Neural progenitor cell (in vitro differentiated cells): ENCODE data around the gene ORM1.

Experiments
- CTCF ChIP-seq: fragments of 200-600 bp; sonication (generic); IDR thresholded peaks from 2 replicates; pipeline ENCODE4 v1.5.1; 2017; ENCODE audit warnings: antibody characterized with exemption, mild to moderate bottlenecking
- EZH2 ChIP-seq: fragments of 200-600 bp; sonication (generic); IDR thresholded peaks from 2 replicates; pipeline ENCODE4 v1.6.1; 2017; ENCODE audit warnings: antibody characterized with exemption, mild to moderate bottlenecking, moderate library complexity
- EZH2phosphoT487 ChIP-seq: fragments of 200-600 bp; sonication (generic); IDR thresholded peaks from 2 replicates; pipeline ENCODE4 v1.6.1; 2017; ENCODE audit warnings: antibody characterized with exemption

- TF ChIP-seq CTCF (no peak), EZH2 (no peak), EZH2phosphoT487 (no peak)
These were observed 32.3 kb upstream of the ORM1 start for GRCh38 chr9:114290561-114290986.
